ENCODE results near the gene FER. TPM values are rescaled to one million over a fixed set of nuclear protein-coding genes. Genes with fewer than 3 reads are reported as not detected.

Gene FER
- total RNA-seq, 2 experiments from 2014 or later = 9.4 to 10.0 TPM

- no peaks in the 10 kb centered on the region for H4K20me1 ChIP-seq (ENCODE audit: insufficient read depth, low read length)
- no peak overlapping the region for H3K4me3 ChIP-seq (ENCODE audit: low read depth, low read length, poor library complexity, severe bottlenecking)
- H2AFZ ChIP-seq (ENCODE audit: low read length) = no peak overlapping the region
- no peaks in the 10 kb centered on the region for H3K79me2 ChIP-seq (ENCODE audit: insufficient read depth, low read depth, low read length)
- intact Hi-C loops (cut with micrococcal nuclease; ENCODE audit: unreplicated experiment) = no loop called here
- H3K36me3 ChIP-seq (ENCODE audit: insufficient read depth, low read length) = no peaks in the 10 kb centered on the region
- TF ChIP-seq, protein P1, sequence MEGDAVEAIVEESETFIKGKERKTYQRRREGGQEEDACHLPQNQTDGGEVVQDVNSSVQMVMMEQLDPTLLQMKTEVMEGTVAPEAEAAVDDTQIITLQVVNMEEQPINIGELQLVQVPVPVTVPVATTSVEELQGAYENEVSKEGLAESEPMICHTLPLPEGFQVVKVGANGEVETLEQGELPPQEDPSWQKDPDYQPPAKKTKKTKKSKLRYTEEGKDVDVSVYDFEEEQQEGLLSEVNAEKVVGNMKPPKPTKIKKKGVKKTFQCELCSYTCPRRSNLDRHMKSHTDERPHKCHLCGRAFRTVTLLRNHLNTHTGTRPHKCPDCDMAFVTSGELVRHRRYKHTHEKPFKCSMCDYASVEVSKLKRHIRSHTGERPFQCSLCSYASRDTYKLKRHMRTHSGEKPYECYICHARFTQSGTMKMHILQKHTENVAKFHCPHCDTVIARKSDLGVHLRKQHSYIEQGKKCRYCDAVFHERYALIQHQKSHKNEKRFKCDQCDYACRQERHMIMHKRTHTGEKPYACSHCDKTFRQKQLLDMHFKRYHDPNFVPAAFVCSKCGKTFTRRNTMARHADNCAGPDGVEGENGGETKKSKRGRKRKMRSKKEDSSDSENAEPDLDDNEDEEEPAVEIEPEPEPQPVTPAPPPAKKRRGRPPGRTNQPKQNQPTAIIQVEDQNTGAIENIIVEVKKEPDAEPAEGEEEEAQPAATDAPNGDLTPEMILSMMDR (conservative IDR thresholded peaks at IDR 0.05; ENCODE audit: low read length) = no peak
- no peak for TF ChIP-seq EZH2phosphoT487 (IDR thresholded peaks at IDR 0.05; ENCODE audit: borderline replicate concordance, low read depth, low read length)
- ChIA-PET CTCF (ENCODE audit: unreplicated experiment) (no interaction called here), POLR2A (interaction anchor here (0.6 to 0.7 kb wide), 3 partner anchors 43 to 612 kb away, joined by 3 to 4 read pairs (median 3); no protein-coding TSS in a partner anchor)
- BruUV-seq (replicated peaks) = no TSS peak
- no peaks in the 10 kb centered on the region for H3K4me1 ChIP-seq (ENCODE audit: insufficient read depth, low read length, poor library complexity, severe bottlenecking)
- no peaks in the 10 kb centered on the region for H3K9me3 ChIP-seq (ENCODE audit: low read length)
- H3K9me2 ChIP-seq (ENCODE audit: insufficient read depth, low read length) = no peaks in the 10 kb centered on the region
- H3K4me2 ChIP-seq (ENCODE audit: low read length) = no peak overlapping the region
- DNase-seq (ENCODE audit: low spot score) = no peak
- no peak overlapping the region for H3K27ac ChIP-seq (ENCODE audit: low read depth, low read length, poor library complexity, severe bottlenecking)
These were observed 10.8 kb upstream of the FER start for GRCh38 chr5:108736855-108737254.

DNA sequence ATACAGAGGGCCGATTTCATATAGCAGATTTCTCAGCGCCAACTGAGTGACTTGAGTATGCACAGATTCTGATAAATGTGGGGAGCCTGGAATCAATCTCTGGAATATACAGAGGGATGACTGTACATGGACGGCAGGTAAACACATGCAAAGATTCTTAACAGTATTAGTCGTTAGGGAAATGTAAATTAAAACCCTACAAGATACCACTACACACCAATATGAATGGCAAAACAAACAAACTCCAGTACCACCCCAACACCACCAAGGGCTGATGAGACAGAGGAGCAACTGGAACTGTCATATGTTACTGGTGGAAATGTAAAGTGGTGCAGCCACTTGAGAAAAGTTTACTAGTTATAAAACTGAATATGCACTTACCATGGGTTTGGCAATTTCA is 8.3 kb upstream of the FER start:
- Histone ChIP-seq H3K27ac (ENCODE audit: low read depth, low read length, poor library complexity, severe bottlenecking) (no peak overlapping the region), H3K4me3 (ENCODE audit: low read depth, low read length, poor library complexity, severe bottlenecking) (no peak overlapping the region), H3K9me2 (ENCODE audit: insufficient read depth, low read length) (no peaks in the 10 kb centered on the region), H3K4me1 (ENCODE audit: insufficient read depth, low read length, poor library complexity, severe bottlenecking) (no peaks in the 10 kb centered on the region), H3K4me2 (ENCODE audit: low read length) (no peak overlapping the region), H3K36me3 (ENCODE audit: insufficient read depth, low read length) (no peaks in the 10 kb centered on the region), H4K20me1 (ENCODE audit: insufficient read depth, low read length) (no peaks in the 10 kb centered on the region), H3K79me2 (ENCODE audit: insufficient read depth, low read depth, low read length) (no peaks in the 10 kb centered on the region), H3K9me3 (ENCODE audit: low read length) (no peaks in the 10 kb centered on the region), H2AFZ (ENCODE audit: low read length) (no peak overlapping the region)
- ChIA-PET CTCF (ENCODE audit: unreplicated experiment) (no interaction called here), POLR2A (interaction anchor here (0.6 kb wide), 1 partner anchor 625 kb away, joined by 4 read pairs; no protein-coding TSS in a partner anchor)
- DNase-seq (ENCODE audit: low spot score) = no peak
- intact Hi-C loops (cut with micrococcal nuclease; ENCODE audit: unreplicated experiment) = no loop called here
- TF ChIP-seq, protein P1 (conservative IDR thresholded peaks at IDR 0.05; ENCODE audit: low read length) = no peak
- TF ChIP-seq EZH2phosphoT487 (IDR thresholded peaks at IDR 0.05; ENCODE audit: borderline replicate concordance, low read depth, low read length) = no peak
- BruUV-seq (replicated peaks) = no TSS peak

GRCh38 chr5:108739906-108740305 is 7.8 kb upstream of the FER start:
- BruUV-seq (replicated peaks) = no TSS peak
- DNase-seq (ENCODE audit: low spot score) = no peak
- no peaks in the 10 kb centered on the region for H3K9me2 ChIP-seq (ENCODE audit: insufficient read depth, low read length)
- no peak overlapping the region for H3K4me3 ChIP-seq (ENCODE audit: low read depth, low read length, poor library complexity, severe bottlenecking)
- no peak overlapping the region for H3K4me2 ChIP-seq (ENCODE audit: low read length)
- H4K20me1 ChIP-seq (ENCODE audit: insufficient read depth, low read length) = no peaks in the 10 kb centered on the region
- H3K36me3 ChIP-seq (ENCODE audit: insufficient read depth, low read length) = no peaks in the 10 kb centered on the region
- H3K4me1 ChIP-seq (ENCODE audit: insufficient read depth, low read length, poor library complexity, severe bottlenecking) = no peaks in the 10 kb centered on the region
- no peak overlapping the region for H3K27ac ChIP-seq (ENCODE audit: low read depth, low read length, poor library complexity, severe bottlenecking)
- H3K79me2 ChIP-seq (ENCODE audit: insufficient read depth, low read depth, low read length) = no peaks in the 10 kb centered on the region
- H3K9me3 ChIP-seq (ENCODE audit: low read length) = no peaks in the 10 kb centered on the region
- ChIA-PET CTCF (ENCODE audit: unreplicated experiment) (no interaction called here), POLR2A (no interaction called here)
- H2AFZ ChIP-seq (ENCODE audit: low read length) = no peak overlapping the region
- no peak for TF ChIP-seq EZH2phosphoT487 (IDR thresholded peaks at IDR 0.05; ENCODE audit: borderline replicate concordance, low read depth, low read length)
- TF ChIP-seq, protein P1 (conservative IDR thresholded peaks at IDR 0.05; ENCODE audit: low read length) = no peak
- intact Hi-C loops (cut with micrococcal nuclease; ENCODE audit: unreplicated experiment) = loop anchor here (10.0 kb wide), 1 partner anchor 355 kb away; the partner anchor contains the start of gene FBXL17

Data from OCI-LY7 (cell line).